ENCODE data around the gene SH3RF2.

SH3RF2 gene

GRCh38 chr5:145921211-145921610 is 15.2 kb upstream of the SH3RF2 start:
- H3K4me3 ChIP-seq (ENCODE audit: low read depth, low read length), result no peak overlapping the region

- H3K4me3 ChIP-seq (ENCODE audit: low read depth, low read length), result no peak overlapping the region
Measured at GRCh38 chr5:145922059-145922458, 14.3 kb upstream of the SH3RF2 start.

GRCh38 chr5:145923405-145923804 is 13.0 kb upstream of the SH3RF2 start:
- no peak overlapping the region for H3K4me3 ChIP-seq (ENCODE audit: low read depth, low read length)

GRCh38 chr5:145924849-145925248 is 11.5 kb upstream of the SH3RF2 start:
- H3K4me3 ChIP-seq (ENCODE audit: low read depth, low read length), result no peak overlapping the region

- H3K4me3 ChIP-seq (ENCODE audit: low read depth, low read length), result no peak overlapping the region
Measured at GRCh38 chr5:145925353-145925752, 11.0 kb upstream of the SH3RF2 start.

- no peak overlapping the region for H3K4me3 ChIP-seq (ENCODE audit: low read depth, low read length)
Measured at GRCh38 chr5:145925803-145926202, 10.6 kb upstream of the SH3RF2 start.

GRCh38 chr5:145931718-145932117 is 4.7 kb upstream of the SH3RF2 start:
- H3K4me3 ChIP-seq (ENCODE audit: low read depth, low read length), result no peak overlapping the region

- no peak overlapping the region for H3K4me3 ChIP-seq (ENCODE audit: low read depth, low read length)
Measured at GRCh38 chr5:145934276-145934675, 2.1 kb upstream of the SH3RF2 start.

GRCh38 chr5:145937432-145938250 is 1.3 kb downstream of the SH3RF2 start:
- H3K4me3 ChIP-seq (ENCODE audit: low read depth, low read length), result no peak overlapping the region

- H3K4me3 ChIP-seq (ENCODE audit: low read depth, low read length), result no peak overlapping the region
Measured at GRCh38 chr5:145938776-145939539, 2.6 kb downstream of the SH3RF2 start.

GRCh38 chr5:145939540-145940065 is 3.2 kb downstream of the SH3RF2 start:
- H3K4me3 ChIP-seq (ENCODE audit: low read depth, low read length), result no peak overlapping the region

GRCh38 chr5:145941096-145941447 is 4.7 kb downstream of the SH3RF2 start:
- no peak overlapping the region for H3K4me3 ChIP-seq (ENCODE audit: low read depth, low read length)

- no peak overlapping the region for H3K4me3 ChIP-seq (ENCODE audit: low read depth, low read length)
Measured at GRCh38 chr5:145941448-145942130, 5.2 kb downstream of the SH3RF2 start.

- H3K4me3 ChIP-seq (ENCODE audit: low read depth, low read length), result no peak overlapping the region
Measured at GRCh38 chr5:145942201-145942600, 5.8 kb downstream of the SH3RF2 start.

- no peak overlapping the region for H3K4me3 ChIP-seq (ENCODE audit: low read depth, low read length)
Measured at GRCh38 chr5:145942749-145943148, 6.4 kb downstream of the SH3RF2 start.

GRCh38 chr5:145943674-145944121 is 7.3 kb downstream of the SH3RF2 start:
- H3K4me3 ChIP-seq (ENCODE audit: low read depth, low read length), result no peak overlapping the region

- H3K4me3 ChIP-seq (ENCODE audit: low read depth, low read length), result no peak overlapping the region
Measured at GRCh38 chr5:145944328-145944727, 8.0 kb downstream of the SH3RF2 start.

GRCh38 chr5:145945620-145946111 is 9.3 kb downstream of the SH3RF2 start:
- H3K4me3 ChIP-seq (ENCODE audit: low read depth, low read length), result no peak overlapping the region

GRCh38 chr5:145946112-145946861 is 9.9 kb downstream of the SH3RF2 start:
- H3K4me3 ChIP-seq (ENCODE audit: low read depth, low read length), result no peak overlapping the region

- no peak overlapping the region for H3K4me3 ChIP-seq (ENCODE audit: low read depth, low read length)
Measured at GRCh38 chr5:145947581-145947980, 11.2 kb downstream of the SH3RF2 start.

Data from iPS-11a (cell line).